Progenitor cell of endocrine pancreas (in vitro differentiated cells): ENCODE measurements around the gene NELFA. TPM values are rescaled to one million over a fixed set of nuclear protein-coding genes. Genes with fewer than 3 reads are reported as not detected.
A peak's percentile ranks its signal among the peaks of the same experiment; 100 is the strongest.

ENCODE experiments used
- DNase-seq: peaks from one replicate; pipeline ENCODE4 v3.0.0; 2021; ENCODE audit warnings: low spot score; ENCODE audit not compliant: unreplicated experiment
- H3K27ac Mint-ChIP-seq: 2 replicates; pipeline ENCODE4 v1.8.0; 2021; ENCODE audit warnings: mild to moderate bottlenecking, moderate library complexity, mixed read lengths
- H3K27me3 Mint-ChIP-seq: 2 replicates; pipeline ENCODE4 v1.8.0; 2021; ENCODE audit warnings: mixed read lengths
- H3K36me3 Mint-ChIP-seq: 2 replicates; pipeline ENCODE4 v1.8.0; 2022; ENCODE audit warnings: mixed read lengths; ENCODE audit not compliant: insufficient read depth
- H3K4me1 Mint-ChIP-seq: 2 replicates; pipeline ENCODE4 v1.8.0; 2021; ENCODE audit warnings: low read depth, mixed read lengths
- H3K4me3 Mint-ChIP-seq: 2 replicates; pipeline ENCODE4 v1.8.0; 2021; ENCODE audit warnings: low read depth, mild to moderate bottlenecking, moderate library complexity, mixed read lengths
- H3K9me3 Mint-ChIP-seq: 2 replicates; pipeline ENCODE4 v1.8.0; 2021; ENCODE audit warnings: low read depth, mixed read lengths
- CTCF ChIP-seq: fragments of 200-600 bp; sonication (generic); IDR thresholded peaks from one replicate; pipeline ENCODE4 v1.5.0; 2021; ENCODE audit warnings: antibody characterized with exemption, mild to moderate bottlenecking; ENCODE audit not compliant: unreplicated experiment
- total RNA-seq: library from RNA; stranded (reverse); gene quantifications from 2 replicates; pipeline ENCODE4 v1.2.1, GENCODE V29; 2021

NELFA gene
- total RNA-seq, 1 donor from 2014 or later = 52.5 TPM

DNA sequence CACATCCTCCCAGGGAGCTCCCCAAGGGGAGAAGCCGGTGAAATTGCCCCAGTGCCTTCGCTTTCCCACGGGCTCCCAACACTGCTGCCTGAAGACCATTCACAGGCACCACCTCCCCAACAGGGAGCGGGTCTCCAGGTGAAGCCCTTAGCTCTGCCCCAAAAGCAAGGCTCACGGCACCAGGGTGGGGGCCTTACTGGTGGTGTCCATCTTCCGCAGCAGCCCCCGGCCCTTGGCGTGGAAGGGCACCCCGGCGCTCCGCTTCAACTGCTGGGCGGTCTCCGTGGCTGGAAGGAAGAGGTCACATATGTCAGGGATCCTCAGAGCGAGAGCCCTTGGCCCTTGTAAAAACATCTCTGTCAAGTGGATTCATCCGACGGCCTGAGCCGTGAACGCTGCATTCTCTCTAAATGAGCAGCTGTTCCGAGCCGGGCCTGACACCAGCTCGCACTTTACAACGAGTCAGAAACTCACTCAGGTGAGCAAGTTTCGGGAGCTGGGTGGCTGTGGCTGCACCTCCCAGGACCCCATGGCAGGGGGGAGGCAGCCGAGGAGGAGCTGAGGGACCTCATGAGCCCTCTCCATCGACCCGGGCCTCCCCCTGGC lies 20.9 kb downstream of the NELFA start:
- DNase-seq = no peak
- H3K9me3 Mint-ChIP-seq = no peaks in the 10 kb centered on the region
- H3K4me1 Mint-ChIP-seq = no peaks in the 10 kb centered on the region
- no peaks in the 10 kb centered on the region for H3K27me3 Mint-ChIP-seq
- TF ChIP-seq CTCF = no peak
- peak overlapping the region; percentile 49 for H3K27ac Mint-ChIP-seq
- no peak overlapping the region for H3K4me3 Mint-ChIP-seq
- H3K36me3 Mint-ChIP-seq = peaks cover 6% of the 10 kb centered on the region

GRCh38 chr4:1987296-1987695 lies 21.5 kb downstream of the NELFA start:
- no peak for TF ChIP-seq CTCF
- H3K27me3 Mint-ChIP-seq = no peaks in the 10 kb centered on the region
- no peaks in the 10 kb centered on the region for H3K9me3 Mint-ChIP-seq
- no peaks in the 10 kb centered on the region for H3K4me1 Mint-ChIP-seq
- no peak for DNase-seq
- H3K4me3 Mint-ChIP-seq = no peak overlapping the region
- H3K36me3 Mint-ChIP-seq = peaks cover 9% of the 10 kb centered on the region
- H3K27ac Mint-ChIP-seq = no peak overlapping the region

DNA sequence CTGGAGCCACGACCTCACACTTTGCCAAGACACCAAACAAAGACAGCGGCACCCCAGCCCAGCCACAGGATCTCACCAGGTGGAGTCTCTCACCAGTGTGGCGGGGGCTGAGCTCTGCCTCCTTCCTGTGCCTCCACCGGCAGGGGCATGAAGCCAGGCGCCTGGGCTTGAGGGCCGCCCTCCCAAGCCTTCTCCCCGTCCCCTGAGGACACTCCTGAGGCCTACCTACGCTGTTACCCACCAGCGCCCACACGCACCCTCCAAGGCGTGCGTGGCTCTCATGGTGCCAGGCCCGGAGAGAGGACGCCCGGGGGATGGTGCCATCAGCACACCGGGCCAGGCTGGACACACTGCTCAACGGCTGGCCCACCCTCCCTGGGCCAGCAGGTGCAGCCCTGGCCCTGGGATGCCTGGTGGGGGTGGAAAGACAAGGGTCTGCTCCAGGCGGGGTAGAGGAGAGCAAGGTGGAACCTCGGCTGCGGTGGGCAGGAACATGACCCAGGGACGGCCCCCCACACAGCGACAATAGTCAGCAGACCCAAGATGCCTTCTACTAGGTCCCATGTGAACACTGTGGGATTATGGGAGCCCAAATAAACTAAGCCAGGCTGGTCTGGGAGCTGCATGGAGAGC lies 22.1 kb downstream of the NELFA start:
- Mint-ChIP-seq H3K27ac (no peak overlapping the region), H3K4me1 (no peaks in the 10 kb centered on the region), H3K36me3 (peaks cover 12% of the 10 kb centered on the region), H3K4me3 (no peak overlapping the region), H3K9me3 (no peaks in the 10 kb centered on the region), H3K27me3 (no peaks in the 10 kb centered on the region)
- TF ChIP-seq CTCF = no peak
- no peak for DNase-seq

DNA sequence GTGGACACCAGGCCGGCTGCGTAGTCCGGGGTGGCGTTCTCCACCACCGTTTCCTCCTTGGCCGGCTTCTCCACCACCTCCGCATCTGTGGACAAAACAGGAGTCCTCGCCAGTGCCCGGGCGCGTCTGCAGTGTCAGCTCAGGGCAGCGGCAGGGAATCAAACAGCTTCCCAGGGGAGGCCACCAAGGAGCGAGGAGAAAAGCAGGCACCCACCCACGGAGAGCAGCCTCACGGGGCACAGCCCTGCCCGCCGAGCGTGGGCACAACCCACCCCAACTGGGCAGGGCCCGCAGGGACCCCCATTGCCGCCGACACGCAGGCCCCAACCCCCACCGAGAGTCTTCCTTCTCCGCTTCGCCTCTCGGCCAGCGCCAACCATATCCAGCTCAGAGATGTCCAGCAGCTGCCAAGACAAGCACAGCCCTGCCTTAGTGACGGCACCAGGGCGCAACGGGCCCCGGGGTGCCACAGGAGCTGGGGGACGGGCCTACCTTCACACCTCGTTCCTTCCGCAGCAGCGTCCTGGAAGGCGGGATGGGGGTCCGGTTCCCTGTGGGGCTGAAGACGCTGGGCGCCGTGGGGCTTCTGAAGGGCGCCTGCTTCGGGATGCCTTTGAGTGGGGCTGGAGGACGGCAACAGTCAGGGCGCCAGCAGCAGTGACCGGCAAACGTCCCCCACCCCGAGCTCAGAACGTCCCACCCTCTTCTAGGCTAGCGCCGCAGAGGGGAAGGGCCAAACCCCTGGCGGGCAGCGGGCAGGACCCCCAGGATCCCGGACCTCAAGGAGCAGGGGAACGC lies 22.8 kb downstream of the NELFA start:
- no peak for TF ChIP-seq CTCF
- no peak for DNase-seq
- no peaks in the 10 kb centered on the region for H3K4me1 Mint-ChIP-seq
- H3K27me3 Mint-ChIP-seq = no peaks in the 10 kb centered on the region
- H3K27ac Mint-ChIP-seq = peak overlapping the region; percentile 20
- H3K9me3 Mint-ChIP-seq = no peaks in the 10 kb centered on the region
- H3K36me3 Mint-ChIP-seq = peaks cover 16% of the 10 kb centered on the region
- H3K4me3 Mint-ChIP-seq = no peak overlapping the region

DNA sequence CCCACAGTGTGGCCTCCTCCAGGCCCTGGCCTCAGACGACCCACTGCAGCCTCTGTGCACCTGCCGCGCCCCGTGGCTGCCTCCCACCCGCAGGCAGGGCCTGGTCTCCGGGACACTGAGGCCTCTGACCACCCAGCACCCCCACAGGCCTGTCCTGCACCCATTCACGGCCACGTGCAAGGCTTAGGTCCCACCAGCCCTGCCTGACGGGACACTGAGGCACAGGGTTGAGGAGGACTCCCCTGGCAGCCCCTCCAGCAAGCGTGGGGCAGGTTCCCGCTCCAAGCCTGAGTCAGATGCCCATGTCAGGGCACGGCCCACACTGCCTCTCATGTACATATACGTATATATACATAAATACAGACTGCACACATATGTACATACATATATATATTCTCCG lies 23.5 kb downstream of the NELFA start:
- peaks cover 15% of the 10 kb centered on the region for H3K36me3 Mint-ChIP-seq
- DNase-seq = no peak
- H3K9me3 Mint-ChIP-seq = no peaks in the 10 kb centered on the region
- H3K27me3 Mint-ChIP-seq = no peaks in the 10 kb centered on the region
- H3K4me3 Mint-ChIP-seq = no peak overlapping the region
- H3K27ac Mint-ChIP-seq = no peak overlapping the region
- TF ChIP-seq CTCF = no peak
- H3K4me1 Mint-ChIP-seq = no peaks in the 10 kb centered on the region
